H1 (cell line): ENCODE measurements around the gene PLIN4. TPM values are rescaled to one million over a fixed set of nuclear protein-coding genes. Genes with fewer than 3 reads are reported as not detected.

Source experiments
- ATF2 ChIP-seq: IDR thresholded peaks from 2 replicates; pipeline ENCODE4 v1.6.1; 2012; ENCODE audit warnings: low read length, inconsistent platforms
- KDM5A ChIP-seq: fragments of 200-600 bp; IDR thresholded peaks from 2 replicates; pipeline ENCODE4 v1.7.1; 2012; ENCODE audit warnings: mild to moderate bottlenecking, low read length, inconsistent platforms, mixed read lengths
- PHF8 ChIP-seq: fragments of 200-600 bp; sonication (generic); conservative IDR thresholded peaks from 2 replicates; pipeline ENCODE4 v1.7.1; 2012; ENCODE audit warnings: low read depth, mild to moderate bottlenecking, inconsistent platforms, low read length, moderate library complexity
- SIRT6 ChIP-seq: IDR thresholded peaks from one replicate; pipeline ENCODE4 v1.7.1; 2012; ENCODE audit warnings: low read length, inconsistent platforms
- TEAD4 ChIP-seq: IDR thresholded peaks from 2 replicates; pipeline ENCODE4 v1.6.1; 2012; ENCODE audit warnings: low read depth, low read length, inconsistent platforms, mixed read lengths
- polyA plus RNA-seq, 7 experiments: library from polyadenylated mRNA; depleted of rRNA in 3 of 7; stranded (reverse) in 5 of 7; unstranded in 2 of 7; fragments of >200 nt in 5 of 7; fragments of 200-250 nt in 2 of 7; gene quantifications; 1 replicate in 5 of 7; 2 replicates in 1 of 7; 4 replicates in 1 of 7; pipeline versions ENCODE4 v1.2.1 to v1.2.3, GENCODE V29; 2011 to 2013; ENCODE audit warnings: missing spikeins in 2 of 7, mixed read lengths in 2 of 7
- total RNA-seq: library from RNA; stranded (reverse); fragmentation: NEBNext Ultra II Directional; extraction: Animal tissue kit (Norgen Biotek cat#: 25700); gene quantifications from 2 replicates; pipeline ENCODE4 v1.2.1, GENCODE V29; 2021

The PLIN4 gene
- total and polyA plus RNA-seq, 2 of the 8 experiments (the other 6 are each of a cell fraction or from before 2014, with no cell fraction given): 0.35 to 0.45 TPM

- TF ChIP-seq TEAD4 (no peak), KDM5A (no peak), SIRT6 (no peak), PHF8 (no peak), ATF2 (no peak)
These were observed 50.5 kb downstream of the PLIN4 start (continued) for GRCh38 chr19:4467835-4468234.
